Stimulated activated CD4-positive, alpha-beta T cell treated with anti-CD3 and anti-CD28 coated beads, Interleukin-15, amount 100 ng/mL, for 1 hour (primary cell): ENCODE results near the gene STEAP1B.
"Not testable (repeated sequence)": the region's sequence is repeated elsewhere in the genome, so short reads cannot be mapped to it uniquely, and the experiment has no call there.

ENCODE experiments used
- DNase-seq, 2 donors: peaks; one replicate each; pipeline ENCODE4 v3.0.0-alpha.2; 2020; ENCODE audit warnings: low read depth in 1 of 2, low spot score in 1 of 2

STEAP1B gene

DNA sequence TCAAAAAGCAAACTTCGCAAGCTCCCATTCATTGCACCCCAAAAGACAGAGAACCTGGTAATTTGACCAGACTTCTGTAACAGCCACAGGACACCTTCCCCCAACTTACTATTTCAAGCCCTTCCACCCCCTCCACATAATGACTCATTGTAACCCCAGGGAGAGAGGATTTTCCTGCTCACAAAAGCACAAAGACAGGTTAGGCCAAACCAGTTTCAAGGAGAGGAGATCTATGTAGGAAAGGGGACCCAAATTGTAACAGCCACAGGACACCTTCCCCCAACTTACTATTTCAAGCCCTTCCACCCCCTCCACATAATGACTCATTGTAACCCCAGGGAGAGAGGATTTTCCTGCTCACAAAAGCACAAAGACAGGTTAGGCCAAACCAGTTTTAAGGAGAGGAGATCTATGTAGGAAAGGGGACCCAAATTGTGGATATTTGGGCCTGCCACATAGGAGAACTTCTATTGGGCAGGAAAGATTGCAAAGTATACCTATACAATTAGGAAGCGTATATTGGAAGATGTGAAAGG, 66.8 kb downstream of the STEAP1B start:
- not testable (repeated sequence) for DNase-seq

DNA sequence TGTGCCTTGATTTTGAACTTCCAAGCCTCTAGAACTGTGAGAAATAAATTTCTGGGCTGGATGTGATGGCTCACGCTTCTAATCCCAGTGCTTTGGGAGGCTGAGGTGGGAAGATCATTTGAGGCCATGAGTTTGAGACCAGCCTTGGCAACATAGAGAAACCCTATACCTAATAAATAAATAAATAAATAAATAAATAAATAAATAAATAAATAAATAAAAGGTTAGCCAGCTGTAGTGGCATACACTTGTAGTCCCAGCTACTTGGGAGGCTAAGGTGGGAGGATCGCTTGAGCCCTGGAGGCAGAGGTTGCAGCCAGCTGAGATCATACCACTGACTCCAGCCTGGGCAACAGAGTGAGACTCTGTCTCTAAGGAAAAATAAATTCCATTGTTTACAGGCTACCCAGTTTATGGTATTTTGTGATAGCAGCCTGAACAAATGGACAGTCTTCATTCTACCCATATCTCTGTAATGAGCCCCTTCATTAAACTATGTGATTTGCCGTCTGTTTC, 67.7 kb downstream of the STEAP1B start:
- no peak for DNase-seq

DNA sequence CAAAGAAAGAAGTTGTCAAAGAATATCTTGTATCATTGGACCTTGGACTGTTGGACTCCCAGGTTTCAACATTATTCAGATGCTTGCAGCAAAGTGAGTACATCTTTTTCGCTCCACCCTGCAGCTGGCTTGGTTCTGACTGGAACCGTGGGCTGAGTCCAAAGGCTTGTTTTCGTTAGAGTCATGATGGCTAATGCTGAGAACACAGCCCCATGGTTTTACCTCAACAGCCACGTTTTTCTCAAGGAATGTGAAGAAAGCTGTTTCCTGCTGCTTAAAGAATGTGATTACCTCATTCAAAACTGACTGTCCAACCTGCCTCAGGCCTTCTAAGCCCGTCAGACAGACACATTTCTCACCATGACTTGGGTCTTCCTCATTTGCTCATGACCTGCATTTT, 69.5 kb downstream of the STEAP1B start:
- DNase-seq, result no peak

DNA sequence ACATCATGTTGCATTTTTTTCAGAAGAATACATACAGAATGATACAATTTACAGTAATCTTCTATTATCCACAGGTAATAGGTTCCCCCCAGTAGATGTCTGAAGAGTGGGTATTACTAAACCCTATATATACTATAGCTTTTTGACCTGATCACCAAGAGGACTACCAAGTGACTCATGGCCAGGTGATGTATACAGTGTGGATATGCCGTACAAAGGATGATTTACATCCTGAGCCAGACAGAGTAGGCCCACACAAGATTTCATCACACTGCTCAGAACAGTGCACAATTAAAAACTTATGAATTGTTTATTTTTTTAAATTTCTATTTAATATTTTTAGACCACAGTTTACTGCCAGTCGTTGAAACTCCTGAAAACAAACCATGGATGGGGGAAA, 70.6 kb downstream of the STEAP1B start:
- no peak for DNase-seq

DNA sequence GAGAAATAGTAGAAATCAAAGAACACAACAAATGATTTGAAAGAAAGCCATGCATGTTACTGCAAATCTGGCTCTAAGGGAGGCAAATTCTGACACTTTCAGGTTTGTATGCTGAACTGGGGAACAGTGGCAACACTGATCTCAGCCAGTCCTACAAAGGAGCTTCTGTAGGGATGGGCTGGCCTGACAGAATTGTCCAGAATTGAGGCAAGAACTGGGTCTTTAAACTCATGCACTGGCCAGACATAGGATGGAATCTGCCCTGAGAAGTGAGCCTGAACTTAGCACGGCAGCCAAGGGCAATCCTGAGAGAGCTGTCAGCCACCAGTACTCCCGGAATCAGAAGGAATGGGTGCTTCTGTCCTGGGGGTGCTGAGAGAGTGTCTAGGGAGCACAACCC, 72.1 kb downstream of the STEAP1B start:
- no peak for DNase-seq

DNA sequence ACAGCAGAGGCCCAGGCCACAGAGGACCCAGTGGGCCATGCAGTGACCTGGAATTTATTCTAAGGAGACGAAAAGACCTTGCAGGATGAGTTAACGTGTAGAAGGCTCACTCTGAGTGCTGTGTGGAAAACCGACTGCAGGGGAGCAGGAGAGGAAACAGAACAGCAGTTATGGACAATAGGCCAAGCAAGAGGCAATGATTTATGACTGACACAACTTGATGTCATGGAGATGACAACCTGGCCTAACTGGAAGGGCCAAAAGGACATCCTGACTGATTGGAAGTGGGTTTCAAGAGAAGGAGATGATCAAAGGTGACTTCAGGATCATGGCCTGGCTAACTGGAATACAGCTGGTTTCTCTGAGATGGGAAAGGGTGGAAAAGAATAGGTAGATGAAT, 72.9 kb downstream of the STEAP1B start:
- DNase-seq, result no peak

DNA sequence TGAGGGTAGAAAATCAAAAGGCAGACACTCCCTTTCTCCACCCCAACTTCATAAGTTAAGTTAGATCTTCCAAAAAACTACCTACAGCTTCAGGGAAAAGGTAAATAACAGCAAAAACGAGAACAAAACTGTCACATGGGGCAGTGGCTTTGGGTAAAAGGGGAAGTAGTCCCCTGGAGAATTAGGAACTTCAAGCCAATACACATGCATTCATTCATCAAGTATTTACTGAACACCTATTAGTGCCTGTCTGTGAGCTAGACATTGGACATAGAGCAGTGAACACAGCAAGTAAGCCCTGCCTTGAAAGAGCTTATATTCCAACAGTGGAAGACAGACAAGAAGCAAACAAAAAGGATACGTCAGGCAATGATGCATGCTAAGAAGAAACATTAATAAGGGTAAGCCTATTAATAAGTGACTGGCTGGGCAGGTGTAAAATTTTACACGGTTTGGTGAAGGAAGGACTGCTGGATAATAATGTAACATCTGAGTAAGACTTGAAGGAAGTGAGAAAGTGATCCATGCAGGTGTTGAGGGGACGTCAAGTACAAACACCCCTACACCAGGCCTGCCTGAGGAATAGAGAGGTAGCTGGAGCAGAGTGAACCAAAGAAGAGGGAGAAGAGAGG, 73.4 kb downstream of the STEAP1B start:
- DNase-seq, result no peak

DNA sequence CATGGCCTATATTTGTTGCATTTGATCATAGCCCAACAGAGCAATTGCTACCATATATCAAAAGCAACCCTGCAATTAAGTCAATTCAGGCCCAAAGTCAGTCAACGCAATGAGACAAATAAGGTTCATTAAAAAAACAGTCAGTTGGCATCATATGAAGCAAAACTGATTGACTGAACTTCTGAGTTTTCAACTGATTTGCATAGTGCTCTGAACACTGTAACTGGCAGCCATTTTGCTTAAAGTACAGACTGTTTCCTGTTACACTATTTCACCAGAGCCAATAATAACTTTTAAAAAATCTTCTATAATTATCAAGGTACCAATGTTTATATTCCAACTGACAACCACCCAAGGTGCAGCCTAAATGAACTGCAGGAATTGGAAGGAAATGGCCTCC, 74.6 kb downstream of the STEAP1B start:
- DNase-seq, result no peak

DNA sequence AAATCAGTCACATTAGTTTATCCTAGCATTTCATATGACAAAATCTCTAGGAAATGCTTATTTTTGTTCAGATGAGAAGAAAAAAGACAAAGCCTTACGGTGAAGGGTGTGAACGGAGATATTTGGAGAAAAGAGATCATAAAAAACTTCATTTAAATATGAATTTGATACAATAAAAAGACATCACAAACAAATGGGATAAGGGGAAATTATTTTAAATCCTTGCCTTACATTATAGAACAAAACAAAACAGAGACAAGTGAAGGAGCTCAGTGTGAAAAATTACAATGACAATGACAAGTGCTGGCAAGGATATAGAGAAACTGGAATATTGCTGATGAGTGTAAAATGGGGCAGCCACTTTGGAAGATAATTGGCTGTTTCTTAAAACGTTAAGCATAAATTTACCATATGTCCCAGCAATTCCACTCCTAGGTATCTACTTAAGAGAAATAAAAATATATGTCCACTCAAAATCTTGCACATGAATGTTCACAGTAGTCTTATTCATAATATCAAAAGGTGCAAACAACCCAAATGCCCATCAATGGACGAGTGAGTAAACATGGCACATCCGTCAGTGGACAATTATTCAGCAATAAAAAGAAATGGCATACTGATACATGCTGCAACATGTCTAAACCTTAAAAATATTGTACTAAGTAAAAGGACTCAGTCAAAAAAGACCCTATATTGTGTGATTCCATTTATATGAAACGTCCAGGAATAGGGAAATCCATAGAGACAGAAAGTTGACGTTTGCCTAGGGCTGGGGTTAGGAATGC, 77.0 kb downstream of the STEAP1B start:
- no peak for DNase-seq

DNA sequence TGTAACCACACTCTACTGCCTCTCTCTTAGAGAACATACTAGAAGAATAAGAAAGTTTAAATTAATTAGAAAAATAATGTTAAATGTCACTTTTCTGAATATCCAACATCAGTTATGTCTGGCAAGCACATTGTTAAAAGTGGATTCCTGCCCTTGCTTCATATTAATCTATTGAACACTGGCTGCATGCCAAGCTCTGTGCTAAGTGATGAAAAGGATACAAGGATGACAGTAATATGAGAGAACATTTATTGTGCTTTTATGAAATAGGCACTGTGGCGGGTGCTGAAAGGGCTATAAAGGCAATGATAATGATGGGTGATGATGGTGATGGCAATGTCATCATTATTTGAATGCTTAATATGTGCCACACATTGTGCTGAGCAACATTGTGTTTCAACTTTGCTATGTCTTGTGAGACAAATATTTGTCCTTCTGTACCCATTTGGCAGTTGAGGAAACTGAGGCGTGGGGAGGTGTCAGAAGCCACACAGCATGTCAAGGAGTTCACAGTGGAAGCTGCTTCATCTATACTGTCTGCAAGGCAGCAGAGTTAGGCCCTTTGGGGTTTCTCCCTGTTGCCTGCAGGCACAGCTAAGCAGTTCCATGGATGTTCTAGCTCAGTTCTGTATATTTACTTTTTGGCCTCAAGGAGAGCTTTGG, 78.9 kb downstream of the STEAP1B start:
- DNase-seq, result no peak

DNA sequence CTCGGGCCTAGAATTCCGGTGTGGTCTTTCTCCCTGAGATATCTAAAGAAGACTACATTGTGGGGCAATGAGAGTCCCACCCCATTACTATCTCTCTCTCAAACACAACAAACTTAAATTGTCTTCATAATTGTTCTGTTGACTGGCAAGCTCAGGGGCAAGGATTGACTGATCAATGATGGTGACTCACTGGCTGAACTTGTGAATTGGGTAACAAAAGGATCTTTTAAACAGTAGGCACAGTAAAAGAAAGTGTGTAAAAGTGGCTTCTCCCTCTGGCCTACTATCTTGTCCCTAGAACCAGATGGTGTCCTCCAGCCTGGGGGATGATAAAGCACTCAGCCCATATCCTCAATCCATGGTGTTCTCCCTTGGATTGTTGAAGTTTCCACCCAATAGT, 80.0 kb downstream of the STEAP1B start:
- no peak for DNase-seq

DNA sequence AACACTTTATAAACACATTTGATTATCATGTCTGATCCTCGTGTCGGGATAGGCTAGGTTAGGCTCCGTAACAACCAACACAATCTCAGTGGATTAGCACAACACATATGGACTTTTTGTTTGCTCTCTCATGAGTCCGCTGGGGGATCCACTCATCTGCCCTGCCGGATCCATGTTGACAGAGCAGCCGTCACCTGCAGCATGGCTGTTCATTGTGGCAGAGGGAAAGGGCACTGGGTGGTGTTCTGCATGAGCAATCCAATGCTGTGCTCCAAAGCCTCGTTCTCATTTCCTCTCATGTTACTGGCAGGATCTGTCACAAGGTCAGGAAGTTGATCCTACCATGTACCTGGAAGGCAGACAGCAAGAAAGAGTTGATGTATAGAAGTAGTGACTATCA, 80.5 kb downstream of the STEAP1B start:
- DNase-seq, result no peak

DNA sequence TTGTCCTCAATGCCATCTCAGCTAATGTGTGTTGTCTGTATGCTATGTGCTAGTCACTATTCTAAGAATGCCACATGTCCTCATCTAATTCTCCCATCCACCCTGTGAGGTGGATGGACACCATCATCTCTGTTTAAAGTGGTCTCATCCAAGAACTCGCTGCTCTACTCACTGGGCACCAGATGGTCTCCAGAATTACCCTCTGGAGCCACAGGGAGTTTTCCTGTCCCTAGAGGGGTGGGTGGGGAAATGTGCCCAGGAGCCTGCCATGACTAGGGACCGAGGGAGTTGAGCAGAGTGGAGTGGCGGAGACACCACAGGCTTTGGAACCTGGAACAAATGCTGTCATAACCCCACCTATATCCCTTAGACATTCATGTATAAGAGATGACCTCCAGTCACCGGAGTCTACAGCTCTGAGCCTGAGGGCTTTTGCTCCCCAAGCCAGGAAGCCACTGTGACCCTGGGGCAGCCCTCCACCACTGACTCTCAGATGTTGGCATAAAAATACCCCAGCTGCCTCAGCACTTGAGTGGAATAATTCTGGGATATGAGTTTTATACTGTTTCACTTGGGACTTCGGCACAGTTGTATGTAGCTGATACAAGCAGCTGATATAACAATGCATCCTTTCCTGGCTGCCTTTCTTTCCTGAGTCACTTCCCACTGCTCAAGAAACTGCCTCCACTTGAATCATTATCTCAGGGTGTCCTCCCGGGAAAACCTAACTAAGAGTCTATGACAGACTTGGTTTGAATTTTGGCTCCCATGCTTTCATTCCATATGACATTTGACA, 81.5 kb downstream of the STEAP1B start:
- no peak for DNase-seq

DNA sequence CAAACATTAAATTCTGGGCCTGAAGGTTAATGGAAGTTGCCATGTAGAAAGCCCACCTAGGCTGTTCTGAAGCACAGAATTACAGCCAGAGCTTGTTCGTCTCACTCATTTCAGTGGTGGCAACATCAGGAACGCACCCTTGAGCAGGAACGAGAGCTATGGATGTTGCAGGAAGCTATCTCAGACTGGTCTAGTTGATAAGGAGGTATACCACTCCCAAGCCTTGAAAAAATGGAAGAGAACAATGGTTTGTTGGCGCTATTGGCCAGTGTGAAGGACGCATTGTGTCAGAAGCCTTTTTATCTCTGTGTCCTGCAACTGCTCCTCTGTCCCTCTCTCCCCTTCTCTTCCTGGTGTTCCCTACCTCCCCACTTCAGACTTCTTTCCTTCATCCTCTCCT, 82.1 kb downstream of the STEAP1B start:
- DNase-seq, result no peak

DNA sequence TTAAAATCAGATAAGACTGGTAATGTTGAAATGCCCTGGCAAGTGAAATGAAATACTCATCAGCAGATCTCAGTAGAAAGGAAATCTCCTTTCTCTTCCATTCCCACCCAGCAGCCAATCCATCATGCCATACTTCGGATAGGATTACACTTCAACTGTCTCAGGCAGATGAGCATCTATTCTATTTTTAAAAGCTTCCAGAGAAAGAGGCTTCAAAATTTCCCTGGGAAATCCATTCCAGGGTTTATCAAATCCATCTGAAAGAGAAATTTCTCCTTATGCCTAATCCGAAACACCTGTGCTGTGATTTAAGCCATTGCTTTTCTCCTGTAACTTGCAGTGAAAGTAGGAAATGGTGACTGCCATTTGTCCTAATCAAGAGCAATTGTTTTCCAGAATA, 82.6 kb downstream of the STEAP1B start:
- DNase-seq, result no peak

DNA sequence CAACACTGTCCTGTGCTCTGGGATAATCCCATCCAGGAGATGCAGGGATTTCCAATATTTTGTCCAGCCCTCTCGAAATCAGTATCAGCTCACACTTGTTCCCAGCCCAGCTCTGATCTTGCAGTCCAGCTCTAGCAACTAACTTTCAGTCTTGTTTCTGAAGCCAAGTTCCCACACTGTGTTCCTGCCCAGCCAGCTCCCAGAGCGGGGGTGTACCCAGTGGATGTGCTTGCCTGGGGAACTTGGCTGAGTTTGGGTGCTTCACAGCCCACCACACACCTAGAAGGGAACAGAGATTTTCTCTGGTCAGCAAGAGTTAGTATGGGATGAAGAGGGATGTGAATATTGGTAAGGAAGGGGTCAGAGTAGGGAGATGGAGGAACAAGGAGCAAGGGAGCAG, 85.6 kb downstream of the STEAP1B start:
- DNase-seq, result no peak

DNA sequence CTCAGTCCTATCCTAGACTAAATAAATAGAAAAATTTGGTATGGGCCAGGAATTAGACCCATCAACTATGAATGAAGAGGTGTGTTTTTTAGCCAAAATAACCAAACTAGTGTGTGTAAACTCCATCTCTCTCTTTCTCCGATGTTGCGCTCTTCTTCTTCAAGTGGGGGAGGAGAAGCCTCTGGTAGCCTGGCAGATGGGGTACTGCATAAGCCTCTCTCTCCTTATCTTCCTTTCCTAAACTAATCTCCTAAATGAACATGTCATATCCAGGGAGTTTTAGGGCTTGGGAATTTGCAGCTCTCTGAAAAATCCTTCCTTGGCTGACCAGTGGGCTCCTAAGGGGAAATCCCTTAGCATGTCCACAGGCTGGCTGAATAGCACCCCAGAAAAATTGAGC, 86.8 kb downstream of the STEAP1B start:
- DNase-seq, result no peak

DNA sequence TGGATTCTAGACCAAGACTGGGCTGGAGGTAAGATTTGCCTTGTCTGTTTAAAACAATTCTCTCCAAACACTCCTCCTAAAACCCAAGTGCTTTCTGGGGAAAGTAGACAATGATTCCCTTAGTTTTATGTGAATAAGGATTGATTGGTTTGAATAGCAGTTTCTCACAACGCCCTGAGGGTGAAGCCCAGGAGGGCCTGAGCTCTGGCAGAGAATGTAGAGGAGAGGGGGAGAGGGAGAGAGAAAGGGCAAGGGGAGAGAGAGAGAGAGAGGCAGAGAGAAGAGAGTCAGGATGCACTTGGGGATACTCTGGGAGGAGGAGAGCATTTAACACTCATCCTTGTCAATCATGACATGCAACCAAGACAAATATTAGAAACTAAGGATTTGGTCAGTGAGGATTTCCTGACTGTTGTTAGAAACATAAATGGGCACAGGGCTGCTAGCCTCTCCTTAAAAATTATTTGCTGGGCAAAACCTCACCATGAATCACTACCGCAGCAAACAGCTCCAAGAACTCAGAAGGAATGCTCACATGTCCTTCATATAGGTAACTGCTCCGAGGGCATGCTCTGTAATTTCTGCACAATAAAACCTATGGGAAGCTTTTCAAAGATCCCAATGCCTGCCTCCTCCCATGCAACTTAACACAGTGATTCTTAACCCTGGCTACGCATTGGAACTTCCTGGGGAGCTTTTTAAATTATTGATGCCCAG, 87.9 kb downstream of the STEAP1B start:
- DNase-seq, result no peak

DNA sequence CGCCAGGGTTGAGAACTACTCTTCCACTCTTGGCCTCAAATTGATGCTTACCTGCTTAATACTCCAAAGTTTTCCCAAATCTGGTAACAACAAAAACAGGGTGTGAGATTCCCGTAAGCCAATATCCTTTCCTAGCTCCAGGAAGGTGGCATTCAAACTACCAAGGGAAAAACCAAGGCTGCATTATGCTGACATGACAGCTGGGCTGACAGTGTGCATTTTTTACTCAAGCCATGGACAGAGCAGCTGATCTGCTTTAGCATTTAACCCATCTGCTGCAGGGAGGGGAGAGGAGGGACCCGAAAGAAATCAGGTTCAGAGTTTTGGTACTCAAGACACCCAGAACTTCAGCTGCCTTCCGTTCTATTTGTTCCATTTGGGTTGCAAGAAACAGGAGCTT, 93.3 kb downstream of the STEAP1B start:
- no peak for DNase-seq

DNA sequence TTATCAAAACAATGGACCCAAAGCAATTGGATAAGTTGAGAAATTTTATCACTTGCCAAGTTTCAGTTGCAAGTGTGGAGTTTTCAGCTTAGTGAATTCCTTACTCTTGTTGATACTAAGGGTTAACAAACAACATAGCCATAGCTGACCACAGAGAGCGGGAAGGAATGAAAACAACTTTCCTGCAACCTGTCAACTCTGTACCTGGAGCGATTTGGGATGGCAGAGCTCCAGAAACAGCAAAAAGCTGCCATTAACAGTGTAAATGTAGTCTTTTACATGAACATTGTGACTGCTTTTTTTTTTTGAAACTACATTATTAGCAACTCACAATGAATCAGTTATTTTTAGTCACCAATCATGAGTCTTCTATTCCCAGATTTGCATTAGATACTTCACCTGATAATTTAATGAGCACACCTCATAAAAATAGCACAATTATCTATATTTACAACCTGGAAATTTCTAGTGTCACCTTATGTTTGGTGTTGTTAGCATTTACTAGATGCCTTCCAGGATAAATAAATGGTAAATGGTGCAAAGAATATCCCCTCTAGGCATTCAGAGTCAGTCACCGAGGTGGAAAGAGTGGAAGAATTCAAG, 95.5 kb downstream of the STEAP1B start:
- no peak for DNase-seq
